Activated CD4-positive, alpha-beta T cell treated with anti-CD3 and anti-CD28 coated beads for 36 hours (primary cell): Measurements from ENCODE around the gene KISS1R. TPM values are rescaled to one million over a fixed set of nuclear protein-coding genes. Genes with fewer than 3 reads are reported as not detected.

Experiments
- ATAC-seq: fragments of 200-7000 bp; cut with Tn5 transposase; one replicate; pipeline ENCODE4 v1.10.0; 2021; ENCODE audit warnings: mild to moderate bottlenecking, moderate library complexity
- CTCF ChIA-PET: fragments of 350-600 bp; sonication (Branson Sonifier 250); formaldehyde crosslinking; loops from one replicate; lab custom pipeline; 2021; ENCODE audit warnings: antibody characterized with exemption; lab: Charles Lee
- POLR2A ChIA-PET: fragments of 350-600 bp; sonication (Branson Sonifier 250); formaldehyde crosslinking; loops from one replicate; lab custom pipeline; 2021; ENCODE audit warnings: antibody characterized with exemption, inconsistent platforms; lab: Charles Lee
- DNase-seq: peaks from one replicate; pipeline ENCODE4 v3.0.0-alpha.2; 2020
- H3K27ac Mint-ChIP-seq: one replicate; pipeline ENCODE4 v1.8.0; 2021; ENCODE audit warnings: mixed read lengths
- H3K27me3 Mint-ChIP-seq: one replicate; pipeline ENCODE4 v1.8.0; 2021; ENCODE audit warnings: mixed read lengths
- H3K36me3 Mint-ChIP-seq: one replicate; pipeline ENCODE4 v1.8.0; 2021; ENCODE audit warnings: low read depth, mixed read lengths
- H3K4me1 Mint-ChIP-seq: one replicate; pipeline ENCODE4 v1.8.0; 2021; ENCODE audit warnings: mixed read lengths
- H3K4me3 Mint-ChIP-seq: one replicate; pipeline ENCODE4 v1.8.0; 2021; ENCODE audit warnings: mild to moderate bottlenecking, moderate library complexity, mixed read lengths
- H3K9me3 Mint-ChIP-seq: one replicate; pipeline ENCODE4 v1.8.0; 2021; ENCODE audit warnings: low read depth, mixed read lengths
- intact Hi-C, 2 experiments: fragments of 100-400 bp; cut with DNase I in 1 of 2; cut with micrococcal nuclease in 1 of 2; formaldehyde crosslinking; loops; one replicate each; pipeline versions ENCODE4 v1.14.2 to v1.15.1; 2022 to 2024; cut with DNase I, micrococcal nuclease
- total RNA-seq, 2 experiments: library from RNA; stranded (reverse); gene quantifications; one replicate each; pipeline ENCODE4 v1.2.3, GENCODE V29; 2021

The KISS1R gene
- total RNA-seq, 2 experiments from 2014 or later: 14.3 to 18.4 TPM

- ATAC-seq: peak; percentile 34
- H3K9me3 Mint-ChIP-seq: no peaks in the 10 kb centered on the region
- CTCF ChIA-PET: no interaction called here
- intact Hi-C loops: loop anchor here in 1 of 2 experiments (10.0 kb wide), 2 partner anchors 268 to 318 kb away; partner anchors contain the start of genes ATP5F1D and MIDN
- peak overlapping the region; percentile 70 for H3K4me3 Mint-ChIP-seq
- no peaks in the 10 kb centered on the region for H3K27me3 Mint-ChIP-seq
- POLR2A ChIA-PET: no interaction called here
- H3K36me3 Mint-ChIP-seq: no peaks in the 10 kb centered on the region
- peaks cover 8% of the 10 kb centered on the region for H3K4me1 Mint-ChIP-seq
- DNase-seq: peak; percentile 85
- peak overlapping the region; percentile 25 for H3K27ac Mint-ChIP-seq
Observed at GRCh38 chr19:926589-927350, 9.6 kb downstream of the KISS1R start.

- intact Hi-C loops: loop anchor here in 1 of 2 experiments (10.0 kb wide), 2 partner anchors 267 to 317 kb away; partner anchors contain the start of genes ATP5F1D and MIDN
- ChIA-PET CTCF (no interaction called here), POLR2A (no interaction called here)
- Mint-ChIP-seq H3K4me3 (no peak overlapping the region), H3K27me3 (no peaks in the 10 kb centered on the region), H3K27ac (no peak overlapping the region), H3K36me3 (peaks cover 3% of the 10 kb centered on the region), H3K4me1 (peaks cover 10% of the 10 kb centered on the region), H3K9me3 (no peaks in the 10 kb centered on the region)
- ATAC-seq (no peak), DNase-seq (no peak)
Observed at GRCh38 chr19:927351-927779, 10.2 kb downstream of the KISS1R start.

- ChIA-PET POLR2A (no interaction called here), CTCF (no interaction called here)
- H3K27ac Mint-ChIP-seq: no peak overlapping the region
- ATAC-seq: no peak
- H3K9me3 Mint-ChIP-seq: no peaks in the 10 kb centered on the region
- H3K4me1 Mint-ChIP-seq: peaks cover 13% of the 10 kb centered on the region
- H3K27me3 Mint-ChIP-seq: no peaks in the 10 kb centered on the region
- H3K4me3 Mint-ChIP-seq: no peak overlapping the region
- intact Hi-C loops: loop anchor here in 1 of 2 experiments (10.0 kb wide), 2 partner anchors 267 to 317 kb away; partner anchors contain the start of genes ATP5F1D and MIDN
- H3K36me3 Mint-ChIP-seq: peaks cover 3% of the 10 kb centered on the region
- no peak for DNase-seq
Observed at GRCh38 chr19:927780-928401, 10.8 kb downstream of the KISS1R start.

GRCh38 chr19:928471-929202 is 11.5 kb downstream of the KISS1R start:
- CTCF ChIA-PET: no interaction called here
- H3K27ac Mint-ChIP-seq: no peak overlapping the region
- H3K4me1 Mint-ChIP-seq: peaks cover 15% of the 10 kb centered on the region
- H3K4me3 Mint-ChIP-seq: no peak overlapping the region
- POLR2A ChIA-PET: no interaction called here
- H3K9me3 Mint-ChIP-seq: no peaks in the 10 kb centered on the region
- no peaks in the 10 kb centered on the region for H3K27me3 Mint-ChIP-seq
- peaks cover 3% of the 10 kb centered on the region for H3K36me3 Mint-ChIP-seq
- DNase-seq: no peak
- ATAC-seq: no peak
- intact Hi-C loops: loop anchor here in 1 of 2 experiments (10.0 kb wide), 2 partner anchors 266 to 316 kb away; partner anchors contain the start of genes ATP5F1D and MIDN

- CTCF ChIA-PET: no interaction called here
- no peaks in the 10 kb centered on the region for H3K27me3 Mint-ChIP-seq
- peaks cover 3% of the 10 kb centered on the region for H3K36me3 Mint-ChIP-seq
- POLR2A ChIA-PET: no interaction called here
- intact Hi-C loops: loop anchor here in 1 of 2 experiments (10.0 kb wide), 2 partner anchors 265 to 315 kb away; partner anchors contain the start of genes ATP5F1D and MIDN
- DNase-seq: no peak
- no peak for ATAC-seq
- H3K27ac Mint-ChIP-seq: no peak overlapping the region
- no peak overlapping the region for H3K4me3 Mint-ChIP-seq
- H3K4me1 Mint-ChIP-seq: peaks cover 12% of the 10 kb centered on the region
- H3K9me3 Mint-ChIP-seq: no peaks in the 10 kb centered on the region
Observed at GRCh38 chr19:929203-929890, 12.2 kb downstream of the KISS1R start.

GRCh38 chr19:929891-930258 is 12.7 kb downstream of the KISS1R start:
- peaks cover 3% of the 10 kb centered on the region for H3K36me3 Mint-ChIP-seq
- CTCF ChIA-PET: no interaction called here
- POLR2A ChIA-PET: no interaction called here
- H3K4me1 Mint-ChIP-seq: peaks cover 10% of the 10 kb centered on the region
- H3K27ac Mint-ChIP-seq: no peak overlapping the region
- DNase-seq: no peak
- H3K9me3 Mint-ChIP-seq: no peaks in the 10 kb centered on the region
- intact Hi-C loops: loop anchor here in 1 of 2 experiments (10.0 kb wide), 2 partner anchors 265 to 315 kb away; partner anchors contain the start of genes ATP5F1D and MIDN
- H3K4me3 Mint-ChIP-seq: no peak overlapping the region
- no peak for ATAC-seq
- no peaks in the 10 kb centered on the region for H3K27me3 Mint-ChIP-seq

- ChIA-PET POLR2A (no interaction called here), CTCF (interaction anchor here (1.3 kb wide), 1 partner anchor 39 kb away, joined by 4 read pairs; no protein-coding TSS in a partner anchor)
- peaks cover 3% of the 10 kb centered on the region for H3K36me3 Mint-ChIP-seq
- H3K27me3 Mint-ChIP-seq: no peaks in the 10 kb centered on the region
- no peaks in the 10 kb centered on the region for H3K9me3 Mint-ChIP-seq
- H3K27ac Mint-ChIP-seq: no peak overlapping the region
- no peak for DNase-seq
- intact Hi-C loops: no loop called here
- peak; percentile 4 for ATAC-seq
- no peak overlapping the region for H3K4me3 Mint-ChIP-seq
- H3K4me1 Mint-ChIP-seq: peaks cover 10% of the 10 kb centered on the region
Observed at GRCh38 chr19:931860-932647, 14.9 kb downstream of the KISS1R start.

- peak overlapping the region; percentile 30 for H3K4me3 Mint-ChIP-seq
- peaks cover 5% of the 10 kb centered on the region for H3K36me3 Mint-ChIP-seq
- H3K4me1 Mint-ChIP-seq: peaks cover 15% of the 10 kb centered on the region
- no peaks in the 10 kb centered on the region for H3K27me3 Mint-ChIP-seq
- POLR2A ChIA-PET: no interaction called here
- no peaks in the 10 kb centered on the region for H3K9me3 Mint-ChIP-seq
- ATAC-seq (peak; percentile 49), DNase-seq (peak; percentile 52)
- intact Hi-C loops: no loop called here
- CTCF ChIA-PET: no interaction called here
- H3K27ac Mint-ChIP-seq: no peak overlapping the region
Observed at GRCh38 chr19:932648-933552, 15.8 kb downstream of the KISS1R start.

- DNase-seq (no peak), ATAC-seq (no peak)
- no peak overlapping the region for H3K27ac Mint-ChIP-seq
- no peak overlapping the region for H3K4me3 Mint-ChIP-seq
- ChIA-PET CTCF (no interaction called here), POLR2A (no interaction called here)
- H3K9me3 Mint-ChIP-seq: no peaks in the 10 kb centered on the region
- intact Hi-C loops: no loop called here
- H3K36me3 Mint-ChIP-seq: peaks cover 5% of the 10 kb centered on the region
- H3K27me3 Mint-ChIP-seq: no peaks in the 10 kb centered on the region
- H3K4me1 Mint-ChIP-seq: peaks cover 20% of the 10 kb centered on the region
Observed at GRCh38 chr19:933553-933882, 16.4 kb downstream of the KISS1R start.
